Stimulated activated CD8-positive, alpha-beta memory T cell treated with anti-CD3 and anti-CD28 coated beads, Interleukin-12 subunit alpha, Interleukin-12 subunit beta, amount 100 ng/mL, for 4 hours (primary cell): Measurements from ENCODE around the gene RBM20.
A peak's percentile ranks its signal among the peaks of the same experiment; 100 is the strongest.

Experiments used
- DNase-seq: peaks from one replicate; pipeline ENCODE4 v3.0.0-alpha.2; 2020; ENCODE audit warnings: low read depth

RBM20 gene

GRCh38 chr10:110739811-110740271 is 95.7 kb downstream of the RBM20 start:
- no peak for DNase-seq

- no peak for DNase-seq
Observed at GRCh38 chr10:110742801-110743200, 98.7 kb downstream of the RBM20 start.

- DNase-seq: no peak
Observed at GRCh38 chr10:110744782-110745181, 100.6 kb downstream of the RBM20 start.

- peak; percentile 15 for DNase-seq
Observed at GRCh38 chr10:110746254-110746826, 102.2 kb downstream of the RBM20 start.

- DNase-seq: no peak
Observed at GRCh38 chr10:110746969-110747608, 103.0 kb downstream of the RBM20 start.

- no peak for DNase-seq
Observed at GRCh38 chr10:110747609-110748464, 103.7 kb downstream of the RBM20 start.

- DNase-seq: no peak
Observed at GRCh38 chr10:110748970-110749369, 104.8 kb downstream of the RBM20 start.

- DNase-seq: no peak
Observed at GRCh38 chr10:110750931-110751330, 106.8 kb downstream of the RBM20 start.

- no peak for DNase-seq
Observed at GRCh38 chr10:110751850-110752249, 107.7 kb downstream of the RBM20 start.

GRCh38 chr10:110753462-110753861 is 109.3 kb downstream of the RBM20 start:
- DNase-seq: no peak

GRCh38 chr10:110754375-110755105 is 110.4 kb downstream of the RBM20 start:
- DNase-seq: no peak

- DNase-seq: no peak
Observed at GRCh38 chr10:110755781-110756180, 111.6 kb downstream of the RBM20 start.

GRCh38 chr10:110756876-110757275 is 112.7 kb downstream of the RBM20 start:
- DNase-seq: no peak

GRCh38 chr10:110757586-110757985 is 113.5 kb downstream of the RBM20 start:
- no peak for DNase-seq

- DNase-seq: no peak
Observed at GRCh38 chr10:110758128-110758765, 114.1 kb downstream of the RBM20 start.

- DNase-seq: no peak
Observed at GRCh38 chr10:110758898-110759297, 114.8 kb downstream of the RBM20 start.

GRCh38 chr10:110759523-110759922 is 115.4 kb downstream of the RBM20 start:
- DNase-seq: no peak

- DNase-seq: no peak
Observed at GRCh38 chr10:110762109-110762848, 118.1 kb downstream of the RBM20 start.

GRCh38 chr10:110762849-110763211 is 118.7 kb downstream of the RBM20 start:
- DNase-seq: no peak

- no peak for DNase-seq
Observed at GRCh38 chr10:110764378-110764777, 120.2 kb downstream of the RBM20 start.
